ENCODE data around the gene SORCS2.

Gene SORCS2

GRCh38 chr4:7415927-7416686 is 223.8 kb downstream of the SORCS2 start:
- DNase-seq (ENCODE audit: low read depth): no peak

DNA sequence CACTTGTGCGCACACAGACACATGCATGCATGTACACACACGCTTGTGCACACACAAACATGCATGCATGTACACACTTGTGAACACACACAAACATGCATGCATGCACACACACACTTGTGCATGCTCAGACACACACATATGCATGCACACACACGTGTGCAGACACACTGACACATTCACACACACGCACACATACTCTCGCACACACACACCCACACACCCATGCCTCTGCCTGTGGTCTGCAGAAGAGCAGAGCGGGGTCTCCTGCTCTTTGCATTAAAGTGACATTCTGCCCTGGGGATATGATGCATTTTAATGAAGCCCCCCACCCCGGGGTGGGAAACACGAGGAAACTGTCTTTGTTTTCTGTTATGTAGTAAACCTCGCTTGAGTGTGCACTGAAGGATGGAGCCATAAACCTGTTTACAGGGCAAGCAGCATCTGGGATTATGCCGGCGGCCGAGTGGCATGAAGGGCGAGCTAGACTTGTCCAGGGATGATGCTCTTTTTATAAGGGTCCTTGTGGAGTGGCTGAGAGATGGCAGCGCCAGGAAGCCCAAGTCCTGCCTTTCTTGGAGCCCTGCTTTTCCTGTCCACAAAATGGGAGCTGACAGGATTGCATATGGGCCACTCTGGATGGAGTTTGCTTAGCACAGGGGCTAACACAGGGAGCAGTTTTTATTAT is 224.6 kb downstream of the SORCS2 start:
- no peak for DNase-seq (ENCODE audit: low read depth)

DNA sequence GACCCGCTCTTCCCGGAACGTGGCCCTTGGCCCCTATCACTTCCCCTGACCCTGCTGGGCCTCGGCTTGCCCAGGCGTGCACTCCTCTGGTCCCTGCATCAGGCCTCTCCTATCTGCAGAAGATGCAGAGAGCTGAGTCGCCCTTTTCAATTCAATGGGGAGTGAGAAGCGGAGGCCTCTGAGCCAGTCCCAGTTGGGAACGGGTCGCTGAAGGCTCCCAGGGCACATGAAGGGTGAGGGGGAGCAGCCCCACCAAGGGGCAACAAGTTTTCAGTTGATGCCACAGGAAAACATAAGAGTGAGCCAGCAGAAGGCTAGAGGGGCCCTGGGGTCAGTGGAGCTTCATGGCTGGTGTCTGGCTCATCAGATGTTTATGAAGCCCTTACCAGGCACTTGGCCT is 225.3 kb downstream of the SORCS2 start:
- DNase-seq (ENCODE audit: low read depth): no peak

DNA sequence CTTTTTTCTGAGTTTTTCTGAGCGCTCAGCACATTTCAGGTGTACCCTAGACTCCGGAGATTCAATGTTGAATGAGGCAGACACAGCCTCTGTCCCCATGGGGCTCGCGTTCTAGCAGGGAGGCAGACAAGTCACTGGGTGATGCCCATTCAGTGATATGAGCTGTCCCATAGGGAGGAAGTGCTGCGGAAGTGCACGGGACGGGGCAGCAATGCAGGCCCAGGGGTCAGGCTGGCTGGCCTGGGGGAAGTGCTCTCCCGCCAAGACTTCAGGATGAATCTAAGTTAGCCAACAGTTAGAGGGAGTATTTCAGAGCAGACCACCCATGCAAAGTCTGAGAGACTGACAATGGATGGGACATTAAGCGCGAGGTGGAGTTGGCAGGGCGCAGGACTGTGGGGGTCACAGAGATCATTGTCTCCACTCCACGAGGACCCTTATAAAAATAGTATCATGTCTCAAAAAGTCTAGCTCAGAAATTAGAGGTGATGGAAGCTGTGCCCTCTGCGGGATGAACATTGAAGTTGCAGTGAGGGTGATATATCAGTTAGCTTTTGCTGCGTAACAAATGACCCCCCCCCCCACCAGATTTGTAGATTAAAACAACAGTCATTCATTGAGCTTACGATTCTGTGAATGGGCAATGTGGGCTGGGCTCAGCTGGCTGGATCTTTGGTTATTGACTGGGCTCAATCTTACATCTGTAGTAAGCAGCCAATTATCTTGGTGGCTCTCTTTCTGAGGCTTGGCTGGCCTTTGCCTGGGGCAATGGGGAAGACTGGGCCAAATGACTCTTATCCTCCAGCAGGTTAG is 226.0 kb downstream of the SORCS2 start:
- DNase-seq (ENCODE audit: low read depth): no peak

GRCh38 chr4:7419961-7420660 is 227.8 kb downstream of the SORCS2 start:
- DNase-seq (ENCODE audit: low read depth): no peak

GRCh38 chr4:7420661-7421040 is 228.3 kb downstream of the SORCS2 start:
- DNase-seq (ENCODE audit: low read depth): no peak

GRCh38 chr4:7421356-7422150 is 229.2 kb downstream of the SORCS2 start:
- no peak for DNase-seq (ENCODE audit: low read depth)

- DNase-seq (ENCODE audit: low read depth): no peak
These were observed 230.0 kb downstream of the SORCS2 start for GRCh38 chr4:7422151-7422897.

GRCh38 chr4:7422898-7423180 is 230.5 kb downstream of the SORCS2 start:
- no peak for DNase-seq (ENCODE audit: low read depth)

DNA sequence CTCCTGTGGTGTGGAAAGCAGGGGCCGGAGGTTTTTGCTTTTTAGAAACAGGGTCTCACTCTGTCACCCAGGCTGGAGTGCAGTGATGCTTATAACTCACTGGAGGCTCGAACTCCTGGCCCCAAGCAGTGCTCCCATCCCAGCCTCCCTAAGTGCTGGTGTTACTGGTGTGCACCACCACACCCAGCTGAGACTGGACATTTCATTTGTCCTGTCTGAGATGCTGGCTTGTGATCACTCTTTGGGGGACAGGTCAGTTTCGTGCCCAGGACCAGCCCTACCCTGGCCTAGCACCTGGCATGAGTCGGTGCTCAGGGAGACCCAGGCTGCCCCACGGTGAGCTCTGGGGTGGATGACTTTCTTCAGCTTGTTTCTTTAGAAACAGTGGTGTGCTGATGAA is 231.1 kb downstream of the SORCS2 start:
- DNase-seq (ENCODE audit: low read depth): no peak

- no peak for DNase-seq (ENCODE audit: low read depth)
These were observed 231.6 kb downstream of the SORCS2 start for GRCh38 chr4:7423801-7424552.

DNA sequence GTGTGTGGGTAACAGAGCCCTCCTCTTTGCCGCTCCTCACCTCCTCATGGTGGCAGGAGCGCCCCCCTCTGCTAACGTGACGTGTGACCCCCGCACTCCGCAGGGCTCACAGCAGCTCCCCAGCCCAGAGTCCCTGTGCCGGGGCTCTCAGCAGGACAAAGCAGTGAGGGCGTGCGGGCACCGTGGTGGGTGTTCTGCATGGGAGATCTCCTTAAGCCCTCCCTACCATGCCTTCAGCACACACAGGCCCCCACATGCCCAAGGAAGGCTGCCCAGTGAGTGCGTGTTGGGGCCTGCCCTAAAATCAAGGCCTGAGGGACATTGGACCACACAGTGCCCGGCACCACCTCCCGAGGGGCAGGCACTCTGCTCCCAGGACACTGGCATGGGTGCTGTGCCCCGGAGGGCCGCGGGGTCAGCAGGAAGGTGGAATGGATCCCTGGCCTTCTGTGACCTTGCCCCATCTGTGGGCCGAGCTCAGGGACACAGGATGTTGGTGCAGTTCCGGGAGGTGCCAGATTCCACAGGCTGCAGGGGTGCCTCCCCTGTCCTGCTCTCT is 232.3 kb downstream of the SORCS2 start:
- no peak for DNase-seq (ENCODE audit: low read depth)

GRCh38 chr4:7425124-7425523 is 232.8 kb downstream of the SORCS2 start:
- no peak for DNase-seq (ENCODE audit: low read depth)

DNA sequence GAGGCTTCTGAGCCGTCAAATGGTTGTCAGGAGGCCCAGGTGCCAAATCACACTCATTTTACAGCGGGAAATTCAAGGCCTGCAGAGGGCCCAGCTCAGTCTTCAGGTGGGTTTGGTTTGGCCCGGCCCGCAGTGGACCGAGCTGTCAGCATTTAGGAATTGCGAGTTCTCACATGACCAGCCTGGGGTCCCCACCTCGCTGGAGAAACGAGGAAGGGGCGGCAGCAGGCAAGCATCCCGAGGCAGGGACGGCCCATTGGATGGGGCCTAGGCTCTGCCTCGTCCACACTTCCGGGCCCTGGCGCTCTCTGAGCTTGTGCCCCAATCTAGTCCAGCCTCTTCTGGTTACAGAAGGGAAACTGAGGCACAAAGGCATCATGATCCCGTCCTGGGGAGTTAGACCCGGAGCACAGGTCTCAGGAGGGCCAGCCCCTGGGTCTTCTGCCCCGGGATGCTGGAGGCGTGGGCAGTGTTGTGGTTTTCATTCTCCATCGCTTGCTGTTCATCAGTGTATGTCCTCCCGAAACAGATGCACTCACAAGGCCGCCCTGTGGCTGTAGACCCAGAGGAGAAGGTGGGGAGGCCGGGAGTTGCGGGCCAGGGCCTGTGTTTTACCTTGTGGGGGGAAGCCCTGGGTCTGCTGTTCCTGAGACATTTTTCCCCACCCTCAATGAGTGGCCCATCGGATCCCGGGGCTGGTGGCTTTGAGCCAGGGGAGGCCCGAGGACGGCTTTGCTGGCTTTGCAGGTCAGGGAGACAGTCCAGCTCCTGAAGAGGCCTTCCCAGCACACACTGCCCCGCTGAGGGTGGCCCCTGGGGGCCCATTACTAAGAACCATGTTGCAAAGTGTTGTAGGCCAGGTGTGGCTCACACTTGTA is 233.5 kb downstream of the SORCS2 start:
- DNase-seq (ENCODE audit: low read depth): no peak

- DNase-seq (ENCODE audit: low read depth): no peak
These were observed 234.3 kb downstream of the SORCS2 start for GRCh38 chr4:7426525-7427171.

GRCh38 chr4:7427361-7427760 is 235.0 kb downstream of the SORCS2 start:
- DNase-seq (ENCODE audit: low read depth): no peak

DNA sequence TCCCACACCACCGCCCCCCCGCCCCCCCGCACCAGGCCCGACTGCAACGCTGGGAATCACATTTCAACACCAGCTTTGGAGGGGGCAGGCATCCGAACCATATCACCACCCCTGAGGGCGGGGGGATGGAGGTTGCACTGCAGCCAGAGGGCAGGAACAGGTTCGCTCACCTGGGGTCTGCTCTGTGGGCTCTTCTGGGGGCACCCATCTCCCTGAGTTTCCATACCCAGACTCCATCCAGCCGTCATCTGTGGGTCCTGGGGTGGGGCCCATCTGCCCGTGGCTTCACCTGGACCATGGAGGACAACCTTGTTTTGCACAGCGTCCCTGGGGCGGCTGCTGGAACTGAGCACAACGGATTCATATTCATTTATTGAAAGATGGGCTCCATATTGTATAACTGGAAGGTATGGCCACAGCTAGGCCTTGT is 235.5 kb downstream of the SORCS2 start:
- no peak for DNase-seq (ENCODE audit: low read depth)
